Caco-2 (cell line): ENCODE measurements around the gene MYH7. TPM values are rescaled to one million over a fixed set of nuclear protein-coding genes. Genes with fewer than 3 reads are reported as not detected.

Experiments used
- Bru-seq: library from RNA; stranded (reverse); fragments of 400-500 nt; gene quantifications from one replicate; lab custom pipeline; 2021; lab: Mats Ljungman, UMichigan
- BruChase-seq, 2 experiments: library from RNA; stranded (reverse); fragments of 400-500 nt; gene quantifications; one replicate each; lab custom pipeline; 2021; lab: Mats Ljungman, UMichigan
- BruUV-seq: library from RNA; stranded (reverse); fragments of 400-500 nt; replicated peaks from 2 replicates; lab custom pipeline; 2021; lab: Mats Ljungman, UMichigan
- CTCF ChIA-PET: fragments of 300-600 bp; sonication (Branson Sonifier 250); formaldehyde crosslinking; loops from one replicate; lab custom pipeline; 2022; ENCODE audit warnings: antibody characterized with exemption; lab: Charles Lee
- POLR2A ChIA-PET: fragments of 300-600 bp; sonication (Branson Sonifier 250); formaldehyde crosslinking; loops from one replicate; lab custom pipeline; 2022; ENCODE audit warnings: antibody characterized with exemption; lab: Charles Lee
- DNase-seq, 2 experiments: peaks; one replicate each; pipeline versions ENCODE4 v3.0.0 to v3.0.0-alpha.2; 2020 to 2022
- H3K27me3 ChIP-seq: replicated peaks from 2 replicates; pipeline ENCODE4 v1.6.0; 2011; ENCODE audit warnings: low read length; ENCODE audit not compliant: control insufficient read depth, insufficient read depth
- H3K36me3 ChIP-seq: 2 replicates; pipeline ENCODE4 v1.5.1; 2011; ENCODE audit warnings: low read length; ENCODE audit not compliant: control insufficient read depth, insufficient read depth
- H3K4me1 ChIP-seq: fragments of 250-450 bp; sonication (Bioruptor Pico); 2 replicates; pipeline ENCODE4 v1.5.1; 2020; ENCODE audit warnings: mild to moderate bottlenecking
- H3K4me3 ChIP-seq: 2 replicates; pipeline ENCODE4 v1.5.1; 2011; ENCODE audit warnings: low read depth, mild to moderate bottlenecking, control low read depth, low read length
- H3K9me3 ChIP-seq: fragments of 250-450 bp; sonication (Bioruptor Pico); 2 replicates; pipeline ENCODE4 v1.5.1; 2020; ENCODE audit warnings: mild to moderate bottlenecking, moderate library complexity
- H3K27ac Mint-ChIP-seq: one replicate; pipeline ENCODE4 v1.8.0; 2022; ENCODE audit warnings: mixed read lengths; ENCODE audit not compliant: unreplicated experiment
- H3K27me3 Mint-ChIP-seq: one replicate; pipeline ENCODE4 v1.8.0; 2022; ENCODE audit warnings: mixed read lengths; ENCODE audit not compliant: insufficient read depth, unreplicated experiment
- H3K36me3 Mint-ChIP-seq: one replicate; pipeline ENCODE4 v1.8.0; 2022; ENCODE audit warnings: mild to moderate bottlenecking, mixed read lengths; ENCODE audit not compliant: insufficient read depth, unreplicated experiment
- H3K4me1 Mint-ChIP-seq: one replicate; pipeline ENCODE4 v1.8.0; 2022; ENCODE audit warnings: low read depth, mixed read lengths; ENCODE audit not compliant: unreplicated experiment
- H3K4me3 Mint-ChIP-seq: one replicate; pipeline ENCODE4 v1.8.0; 2022; ENCODE audit warnings: mild to moderate bottlenecking, moderate library complexity, mixed read lengths; ENCODE audit not compliant: unreplicated experiment
- H3K9me3 Mint-ChIP-seq: one replicate; pipeline ENCODE4 v1.8.0; 2022; ENCODE audit warnings: mixed read lengths; ENCODE audit not compliant: unreplicated experiment
- intact Hi-C: fragments of 100-400 bp; cut with micrococcal nuclease; formaldehyde crosslinking; loops from one replicate; pipeline ENCODE4 v1.10.0; 2022; ENCODE audit not compliant: unreplicated experiment
- long read RNA-seq: library from polyadenylated mRNA; stranded (forward); transcript quantifications from one replicate; pipeline ENCODE4 v2.0.0, GENCODE V29; 2022
- total RNA-seq: library from RNA; stranded (reverse); gene quantifications from 2 replicates; pipeline ENCODE4 v1.2.3, GENCODE V29; 2022
- TF ChIP-seq, protein P1 (sequence below), 2 experiments: fragments of 200-600 bp in 1 of 2; IDR thresholded peaks; 1 replicate in 1 of 2; 2 replicates in 1 of 2; pipeline versions ENCODE4 v1.5.1 to v1.8.0; 2011 to 2022; ENCODE audit warnings: antibody characterized with exemption in 1 of 2, control low read depth in 1 of 2, inconsistent platforms in 1 of 2, low read depth in 1 of 2, low read length in 1 of 2, mild to moderate bottlenecking in 1 of 2, moderate library complexity in 1 of 2; ENCODE audit not compliant: insufficient read depth in 1 of 2, severe bottlenecking in 1 of 2, unreplicated experiment in 1 of 2

The MYH7 gene
- total RNA-seq (0.07 TPM in 1 of 2 replicates, not detected in the other), Bru-seq, nascent RNA (not detected), BruChase-seq, experiment 1, labeled RNA remaining after a 2-hour chase (percentile 4 among the genes with signal in this experiment), BruChase-seq, experiment 2, labeled RNA remaining after a 6-hour chase (percentile 11 among the genes with signal in this experiment)
- long read RNA-seq = 0 reads

DNA sequence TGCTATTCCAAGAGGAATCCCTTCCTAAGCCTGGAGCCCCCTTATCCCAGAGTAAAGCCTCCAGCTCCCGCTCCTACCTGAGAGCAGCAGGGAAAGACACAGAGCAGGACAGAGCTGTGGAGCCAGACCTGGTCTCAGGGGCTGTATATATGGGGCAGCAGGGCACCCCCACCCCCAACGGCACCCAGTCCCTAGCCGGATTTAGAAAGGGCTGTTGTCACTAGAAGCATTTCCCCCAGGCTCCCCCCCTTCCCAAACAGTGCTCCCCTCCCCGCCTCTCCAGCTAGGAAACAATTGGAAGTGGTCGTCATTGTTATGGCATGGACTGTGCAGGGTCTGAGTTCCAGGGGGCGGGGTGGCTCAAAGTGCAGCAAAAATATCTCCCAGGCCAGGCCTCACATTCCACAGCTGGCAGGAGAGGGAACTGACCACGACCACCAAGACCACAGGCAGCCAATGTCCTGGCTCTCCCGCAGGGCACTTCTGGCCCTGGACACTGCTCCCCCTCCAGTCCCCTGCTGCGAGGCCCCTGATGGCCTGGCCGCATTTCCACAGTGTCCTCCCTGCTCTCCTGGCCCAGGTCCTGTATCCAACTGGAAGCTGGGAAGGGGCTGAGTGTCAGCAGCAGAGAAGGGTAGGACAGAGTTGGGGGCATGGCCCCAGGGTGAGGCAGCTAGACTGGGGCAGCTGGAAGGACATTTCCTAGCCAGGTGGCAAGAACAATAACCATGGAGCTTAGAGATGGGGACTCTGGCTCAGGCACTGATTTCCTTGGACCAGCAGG, at the start of gene MYH7:
MYH7 (minus strand) TSS at position 118 of the 784 bp plus-strand sequence. CDS start 1,928 bp downstream, outside the sequence.
- Histone ChIP-seq H3K9me3 (no peaks in the 10 kb centered on the region), H3K27me3 (no peaks in the 10 kb centered on the region), H3K36me3 (no peaks in the 10 kb centered on the region), H3K4me1 (peaks cover 12% of the 10 kb centered on the region), H3K4me3 (no peak within 1 kb of the TSS)
- Mint-ChIP-seq H3K27me3 (no peaks in the 10 kb centered on the region), H3K27ac (no peak within 1 kb of the TSS), H3K36me3 (no peaks in the 10 kb centered on the region), H3K9me3 (no peaks in the 10 kb centered on the region), H3K4me1 (no peaks in the 10 kb centered on the region), H3K4me3 (no peak within 1 kb of the TSS)
- POLR2A ChIA-PET = interaction anchor here (0.6 kb wide), 1 partner anchor 714 kb away, joined by 6 read pairs; no protein-coding TSS in a partner anchor
- TF ChIP-seq, protein P1, sequence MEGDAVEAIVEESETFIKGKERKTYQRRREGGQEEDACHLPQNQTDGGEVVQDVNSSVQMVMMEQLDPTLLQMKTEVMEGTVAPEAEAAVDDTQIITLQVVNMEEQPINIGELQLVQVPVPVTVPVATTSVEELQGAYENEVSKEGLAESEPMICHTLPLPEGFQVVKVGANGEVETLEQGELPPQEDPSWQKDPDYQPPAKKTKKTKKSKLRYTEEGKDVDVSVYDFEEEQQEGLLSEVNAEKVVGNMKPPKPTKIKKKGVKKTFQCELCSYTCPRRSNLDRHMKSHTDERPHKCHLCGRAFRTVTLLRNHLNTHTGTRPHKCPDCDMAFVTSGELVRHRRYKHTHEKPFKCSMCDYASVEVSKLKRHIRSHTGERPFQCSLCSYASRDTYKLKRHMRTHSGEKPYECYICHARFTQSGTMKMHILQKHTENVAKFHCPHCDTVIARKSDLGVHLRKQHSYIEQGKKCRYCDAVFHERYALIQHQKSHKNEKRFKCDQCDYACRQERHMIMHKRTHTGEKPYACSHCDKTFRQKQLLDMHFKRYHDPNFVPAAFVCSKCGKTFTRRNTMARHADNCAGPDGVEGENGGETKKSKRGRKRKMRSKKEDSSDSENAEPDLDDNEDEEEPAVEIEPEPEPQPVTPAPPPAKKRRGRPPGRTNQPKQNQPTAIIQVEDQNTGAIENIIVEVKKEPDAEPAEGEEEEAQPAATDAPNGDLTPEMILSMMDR (IDR thresholded peaks at IDR 0.05; ENCODE audit: insufficient read depth in 1 of 2, low read depth in 1 of 2, low read length in 1 of 2, severe bottlenecking in 1 of 2, unreplicated experiment in 1 of 2) = no peak
- CTCF ChIA-PET = interaction anchor here (1.0 kb wide), 1 partner anchor 43 kb away, joined by 4 read pairs; no protein-coding TSS in a partner anchor
- BruUV-seq = no TSS peak
- intact Hi-C loops = no loop called here
- DNase-seq = no peak

DNA sequence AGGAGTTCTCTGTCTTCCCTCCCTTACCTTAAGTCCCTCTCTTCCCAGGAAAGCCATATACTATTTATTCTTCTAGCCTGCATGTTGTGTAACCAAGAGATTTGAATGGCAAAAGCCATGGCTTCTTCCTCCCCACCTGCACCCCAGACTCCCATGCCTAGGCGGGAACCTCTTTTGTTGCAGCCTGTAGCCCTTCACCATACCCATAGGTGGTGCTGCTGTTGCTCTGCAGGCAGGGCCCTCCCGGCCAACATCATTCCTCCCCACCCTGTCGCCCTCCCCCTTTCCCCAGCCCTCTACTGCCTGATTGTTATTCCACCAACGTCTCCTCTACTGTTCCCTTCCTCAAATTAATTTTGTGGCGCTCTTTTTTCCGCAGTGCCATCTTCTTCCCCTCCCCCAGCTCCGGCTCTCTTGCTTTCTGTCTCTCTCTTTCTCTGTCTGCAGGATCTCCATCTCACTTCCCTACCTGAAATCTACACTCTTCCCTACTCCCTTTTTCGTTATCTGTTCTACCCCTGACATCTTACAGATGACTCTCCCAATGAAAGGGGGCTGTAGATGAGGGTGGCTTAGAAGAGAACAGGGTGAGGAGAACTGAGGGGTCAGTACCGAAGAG, 47.9 kb upstream of the MYH7 start:
- Histone ChIP-seq H3K4me1 (no peaks in the 10 kb centered on the region), H3K9me3 (no peaks in the 10 kb centered on the region), H3K27me3 (no peaks in the 10 kb centered on the region), H3K36me3 (no peaks in the 10 kb centered on the region; the same call in none of the 2 replicates), H3K4me3 (no peak overlapping the region)
- H3K9me3 Mint-ChIP-seq = no peaks in the 10 kb centered on the region
- no peaks in the 10 kb centered on the region for H3K27me3 Mint-ChIP-seq
- POLR2A ChIA-PET = no interaction called here
- peak in 1 of 2 experiments; percentile 58 for DNase-seq
- no peaks in the 10 kb centered on the region for H3K4me1 Mint-ChIP-seq
- H3K36me3 Mint-ChIP-seq = peaks cover 24% of the 10 kb centered on the region
- TF ChIP-seq, protein P1 (IDR thresholded peaks at IDR 0.05; ENCODE audit: insufficient read depth in 1 of 2, low read depth in 1 of 2, low read length in 1 of 2, severe bottlenecking in 1 of 2, unreplicated experiment in 1 of 2) = peak; percentile 60 to 74
- H3K4me3 Mint-ChIP-seq = no peak overlapping the region
- BruUV-seq = no TSS peak
- CTCF ChIA-PET = no interaction called here
- intact Hi-C loops = loop anchor here (1.0 kb wide), 1 partner anchor 76 kb away; no protein-coding TSS in a partner anchor
- H3K27ac Mint-ChIP-seq = no peak overlapping the region

DNA sequence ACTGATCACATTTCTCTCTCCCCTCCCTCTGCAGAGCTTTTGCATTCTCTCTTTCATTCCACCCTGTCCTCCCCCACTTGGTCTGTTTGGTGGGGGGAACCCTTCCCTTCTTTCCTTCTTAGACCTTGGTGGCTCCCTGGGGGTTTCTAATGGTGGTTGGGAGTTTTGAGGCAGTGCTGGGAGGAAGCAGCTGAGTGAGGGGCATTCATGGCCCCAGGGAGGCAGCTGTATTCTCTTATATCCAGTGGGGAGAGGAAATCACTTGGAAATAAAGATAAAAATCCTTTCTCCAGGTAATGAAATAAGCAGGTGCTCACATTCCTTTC, 47.3 kb upstream of the MYH7 start:
- intact Hi-C loops = loop anchor here (1.0 kb wide), 1 partner anchor 77 kb away; no protein-coding TSS in a partner anchor
- Mint-ChIP-seq H3K27ac (no peak overlapping the region), H3K4me3 (no peak overlapping the region), H3K4me1 (no peaks in the 10 kb centered on the region), H3K36me3 (peaks cover 29% of the 10 kb centered on the region), H3K9me3 (no peaks in the 10 kb centered on the region), H3K27me3 (no peaks in the 10 kb centered on the region)
- ChIA-PET POLR2A (no interaction called here), CTCF (no interaction called here)
- no peaks in the 10 kb centered on the region for H3K4me1 ChIP-seq
- no peak for DNase-seq
- BruUV-seq = no TSS peak
- TF ChIP-seq, protein P1 (IDR thresholded peaks at IDR 0.05; ENCODE audit: insufficient read depth in 1 of 2, low read depth in 1 of 2, low read length in 1 of 2, severe bottlenecking in 1 of 2, unreplicated experiment in 1 of 2) = no peak
- H3K27me3 ChIP-seq = no peaks in the 10 kb centered on the region
- no peaks in the 10 kb centered on the region; the same call in none of the 2 replicates for H3K36me3 ChIP-seq
- no peaks in the 10 kb centered on the region for H3K9me3 ChIP-seq
- no peak overlapping the region for H3K4me3 ChIP-seq
